Lung (tissue), 12 donors: ENCODE measurements around the gene OGDHL. TPM values are rescaled to one million over a fixed set of nuclear protein-coding genes. Genes with fewer than 3 reads are reported as not detected.

Experiments
- ATAC-seq: fragments of 200-7000 bp; cut with Tn5 transposase; one replicate; pipeline ENCODE4 v1.9.1; 2020; ENCODE audit warnings: moderate number of reproducible peaks; ENCODE audit not compliant: insufficient read depth, low FRiP score
- DNase-seq, 3 donors: peaks; one replicate each; pipeline ENCODE4 v3.0.0-alpha.2; 2013 to 2017
- H3K27ac ChIP-seq, 2 donors: one replicate each; pipeline ENCODE4 v1.5.1; 2013; ENCODE audit warnings: mild to moderate bottlenecking in 2 of 2, moderate library complexity in 2 of 2, control low read depth in 1 of 2, inconsistent platforms in 1 of 2, low read depth in 1 of 2, low read length in 1 of 2
- H3K27me3 ChIP-seq, 3 donors: one replicate each; pipeline ENCODE4 v1.5.1; 2013; ENCODE audit warnings: low read length in 2 of 3; ENCODE audit not compliant: control insufficient read depth in 3 of 3, insufficient read depth in 3 of 3
- H3K36me3 ChIP-seq, 4 donors: one replicate each; pipeline ENCODE4 v1.5.1; 2013; ENCODE audit warnings: low read length in 4 of 4, mild to moderate bottlenecking in 1 of 4, moderate library complexity in 1 of 4; ENCODE audit not compliant: control insufficient read depth in 4 of 4, insufficient read depth in 4 of 4
- H3K4me1 ChIP-seq, 5 donors: one replicate each; pipeline ENCODE4 v1.5.1; 2013; ENCODE audit warnings: low read length in 5 of 5, mild to moderate bottlenecking in 2 of 5, moderate library complexity in 1 of 5; ENCODE audit not compliant: control insufficient read depth in 5 of 5, insufficient read depth in 5 of 5
- H3K4me3 ChIP-seq: one replicate; pipeline ENCODE4 v1.5.1; 2013; ENCODE audit warnings: mild to moderate bottlenecking, control low read depth, moderate library complexity
- H3K9ac ChIP-seq, 2 donors: one replicate each; pipeline ENCODE4 v1.5.1; 2013; ENCODE audit warnings: low read length in 2 of 2, control low read depth in 1 of 2; ENCODE audit not compliant: insufficient read depth in 1 of 2
- H3K9me3 ChIP-seq, 4 donors: one replicate each; pipeline ENCODE4 v1.5.1; 2013; ENCODE audit warnings: low read length in 3 of 4, mild to moderate bottlenecking in 1 of 4, moderate library complexity in 1 of 4; ENCODE audit not compliant: control insufficient read depth in 4 of 4, insufficient read depth in 3 of 4
- WGBS, 2 donors: extraction: QIAGEN DNeasy Blood & Tissue Kit; methylation state at CpG; one replicate each; pipeline ENCODE4 v1.1.7; 2013; 5-methylcytosine and 5-hydroxymethylcytosine counted together
- polyA plus RNA-seq, 2 donors: library from polyadenylated mRNA; stranded (reverse); fragments of 200-250 nt; gene quantifications; one replicate each; pipeline ENCODE4 v1.2.1, GENCODE V29; 2013
- total RNA-seq, 2 donors: library from RNA; depleted of rRNA in 1 of 2; stranded (reverse); fragments of >200 nt in 1 of 2; gene quantifications; one replicate each; pipeline ENCODE4 v1.2.1, GENCODE V29; 2014 to 2021
- TF ChIP-seq, protein P1 (sequence below): IDR thresholded peaks from 2 replicates; pipeline ENCODE4 v1.5.1; 2012; ENCODE audit warnings: mild to moderate bottlenecking; ENCODE audit errors: control extremely low read depth, extremely low read depth
- donor health status: control.
- donor health status: control.
- donor health status: Bipolar disorder and iron deficiency.
- donor health status: healthy.
- donor health status: DM: yes; HTN: yes; CAD: no.

The OGDHL gene
- total and polyA plus RNA-seq, 4 donors: 0.06 to 0.86 (median 0.15) TPM

DNA sequence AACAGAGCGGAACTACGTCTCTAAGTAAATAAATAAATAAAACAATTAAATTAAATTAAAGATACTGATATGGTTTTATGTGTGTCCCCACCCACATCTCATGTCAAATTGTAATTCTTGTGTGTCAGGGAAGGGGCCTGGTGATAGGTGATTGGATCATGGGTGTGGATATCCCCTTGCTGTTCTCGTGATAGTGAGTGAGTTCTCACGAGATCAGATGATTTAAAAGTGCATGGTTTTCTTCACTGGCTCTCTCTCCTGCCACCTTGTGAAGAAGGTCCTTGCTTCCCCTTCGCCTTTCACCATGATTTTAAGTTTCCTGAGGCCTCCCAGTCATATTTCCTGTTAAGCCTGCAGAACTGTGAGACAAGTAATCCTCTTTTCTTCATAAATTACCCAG, 29.0 kb upstream of the OGDHL start:
- Histone ChIP-seq H3K9ac (no peak overlapping the region), H3K4me3 (no peak overlapping the region)
- no peak for DNase-seq

DNA sequence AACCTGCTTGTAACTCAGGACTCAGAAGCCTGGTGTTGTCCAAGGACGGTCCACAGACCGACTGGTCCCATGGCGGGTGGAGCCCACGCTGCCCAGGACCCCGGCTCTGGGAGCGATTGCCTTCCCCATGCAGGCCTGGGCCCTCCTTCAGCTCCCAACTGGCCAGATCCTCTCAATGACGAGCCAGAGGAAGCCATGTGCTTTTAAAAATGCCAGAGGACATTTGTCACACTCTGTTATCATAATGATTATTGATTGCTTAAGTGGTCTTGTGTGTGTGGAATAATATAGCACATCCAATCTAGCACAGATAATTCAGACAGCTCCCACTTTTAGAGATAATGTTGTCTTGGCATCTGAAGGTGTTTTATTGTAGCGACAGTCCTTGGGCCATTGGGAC, 22.6 kb upstream of the OGDHL start:
- TF ChIP-seq, protein P1, sequence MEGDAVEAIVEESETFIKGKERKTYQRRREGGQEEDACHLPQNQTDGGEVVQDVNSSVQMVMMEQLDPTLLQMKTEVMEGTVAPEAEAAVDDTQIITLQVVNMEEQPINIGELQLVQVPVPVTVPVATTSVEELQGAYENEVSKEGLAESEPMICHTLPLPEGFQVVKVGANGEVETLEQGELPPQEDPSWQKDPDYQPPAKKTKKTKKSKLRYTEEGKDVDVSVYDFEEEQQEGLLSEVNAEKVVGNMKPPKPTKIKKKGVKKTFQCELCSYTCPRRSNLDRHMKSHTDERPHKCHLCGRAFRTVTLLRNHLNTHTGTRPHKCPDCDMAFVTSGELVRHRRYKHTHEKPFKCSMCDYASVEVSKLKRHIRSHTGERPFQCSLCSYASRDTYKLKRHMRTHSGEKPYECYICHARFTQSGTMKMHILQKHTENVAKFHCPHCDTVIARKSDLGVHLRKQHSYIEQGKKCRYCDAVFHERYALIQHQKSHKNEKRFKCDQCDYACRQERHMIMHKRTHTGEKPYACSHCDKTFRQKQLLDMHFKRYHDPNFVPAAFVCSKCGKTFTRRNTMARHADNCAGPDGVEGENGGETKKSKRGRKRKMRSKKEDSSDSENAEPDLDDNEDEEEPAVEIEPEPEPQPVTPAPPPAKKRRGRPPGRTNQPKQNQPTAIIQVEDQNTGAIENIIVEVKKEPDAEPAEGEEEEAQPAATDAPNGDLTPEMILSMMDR: no peak
- no peak overlapping the region for H3K9ac ChIP-seq
- no peak for ATAC-seq

More for the DNA sequence above, 29.0 kb upstream of the OGDHL start:
- ATAC-seq: no peak
- no peaks in the 10 kb centered on the region for H3K36me3 ChIP-seq
- no peaks in the 10 kb centered on the region for H3K4me1 ChIP-seq
- WGBS, 2 donors: 77 to 80% methylated on average over 5 of the region's 5 CpGs
- TF ChIP-seq, protein P1: no peak
- H3K27ac ChIP-seq: no peak overlapping the region
- H3K9me3 ChIP-seq: no peaks in the 10 kb centered on the region
- no peaks in the 10 kb centered on the region for H3K27me3 ChIP-seq

DNA sequence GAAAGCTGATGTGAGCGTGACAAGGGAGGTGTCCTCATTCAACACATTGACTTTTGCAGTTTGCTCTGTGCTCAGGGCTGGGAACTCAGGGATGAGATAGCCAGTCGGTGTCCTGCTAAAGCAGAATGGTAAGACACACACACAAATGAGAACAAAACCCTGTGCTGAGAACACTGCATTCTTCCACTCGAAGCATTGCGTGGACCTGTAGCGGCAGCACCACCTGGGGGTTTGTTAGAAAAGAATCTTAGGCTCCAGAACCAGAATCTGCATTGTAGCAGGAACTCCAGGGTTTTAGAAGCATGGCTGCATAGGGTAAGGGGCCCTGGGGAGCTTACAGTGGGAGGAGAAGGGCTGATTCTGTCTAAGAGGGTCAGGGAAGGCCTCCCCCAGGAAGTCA, 21.5 kb upstream of the OGDHL start:
- WGBS, 2 donors: 63 to 72% methylated on average over 5 of the region's 5 CpGs
- Histone ChIP-seq H3K4me3 (no peak overlapping the region), H3K9me3 (no peaks in the 10 kb centered on the region), H3K36me3 (no peaks in the 10 kb centered on the region), H3K9ac (no peak overlapping the region), H3K27ac (no peak overlapping the region), H3K4me1 (no peaks in the 10 kb centered on the region), H3K27me3 (peaks cover 0 to 3% (median 0%) of the 10 kb centered on the region in 3 donors)
- DNase-seq (no peak), ATAC-seq (no peak)
- TF ChIP-seq, protein P1: no peak

More for the DNA sequence above, 22.6 kb upstream of the OGDHL start:
- WGBS, 2 donors: 74 to 79% methylated on average over 8 of the region's 8 CpGs
- Histone ChIP-seq H3K27me3 (peaks cover 0 to 3% (median 0%) of the 10 kb centered on the region in 3 donors), H3K4me3 (no peak overlapping the region), H3K36me3 (no peaks in the 10 kb centered on the region), H3K9me3 (no peaks in the 10 kb centered on the region), H3K4me1 (no peaks in the 10 kb centered on the region), H3K27ac (no peak overlapping the region)
- DNase-seq: no peak

DNA sequence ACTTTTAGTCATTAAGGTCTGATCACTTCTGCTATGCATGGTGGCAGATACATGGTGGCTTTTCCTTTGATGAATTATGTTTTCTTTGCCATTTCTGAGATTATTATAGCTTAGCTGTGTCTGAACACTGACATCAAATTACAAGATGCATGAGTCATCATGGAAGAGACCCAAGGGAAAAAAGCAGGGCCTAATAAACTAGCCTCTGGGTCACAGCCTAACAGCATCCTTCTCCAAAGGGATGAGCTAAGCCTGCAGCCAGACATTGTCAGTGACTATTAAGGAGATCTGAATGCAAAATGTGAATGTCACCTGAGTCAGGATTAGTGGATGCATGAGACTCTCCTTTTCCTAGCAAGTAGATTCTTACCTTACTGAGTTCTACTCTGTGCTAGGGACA, 19.1 kb upstream of the OGDHL start:
- no peak for DNase-seq
- no peak for ATAC-seq
- H3K36me3 ChIP-seq: no peaks in the 10 kb centered on the region
- H3K4me3 ChIP-seq: no peak overlapping the region
- H3K9ac ChIP-seq: no peak overlapping the region
- TF ChIP-seq, protein P1: no peak
- no peaks in the 10 kb centered on the region for H3K9me3 ChIP-seq
- no peaks in the 10 kb centered on the region for H3K4me1 ChIP-seq
- H3K27ac ChIP-seq: no peak overlapping the region
- H3K27me3 ChIP-seq: peaks cover 0 to 3% (median 0%) of the 10 kb centered on the region in 3 donors
